ENCODE data around the gene GRK5. TPM values are rescaled to one million over a fixed set of nuclear protein-coding genes. Genes with fewer than 3 reads are reported as not detected.

Gene GRK5
- total and polyA plus RNA-seq, 4 donors = 18.5 to 43.1 (median 40.3) TPM

GRCh38 chr10:119323085-119324016, 116.0 kb downstream of the GRK5 start:
- no peak for TF ChIP-seq CTCF (IDR thresholded peaks at IDR 0.05; ENCODE audit: control extremely low read depth, extremely low read depth)
- DNase-seq = peak in 2 of 3 donors; percentile 38 to 59
- no peak for ATAC-seq (ENCODE audit: insufficient read depth, low FRiP score)
- H3K9ac ChIP-seq (ENCODE audit: insufficient read depth in 1 of 2, low read length in 2 of 2) = no peak overlapping the region
- H3K27me3 ChIP-seq (ENCODE audit: control insufficient read depth in 3 of 3, insufficient read depth in 3 of 3, low read length in 2 of 3) = no peaks in the 10 kb centered on the region
- H3K4me1 ChIP-seq (ENCODE audit: control insufficient read depth in 5 of 5, insufficient read depth in 5 of 5, low read length in 5 of 5) = peaks cover 0 to 36% (median 5%) of the 10 kb centered on the region in 5 donors
- H3K9me3 ChIP-seq (ENCODE audit: control insufficient read depth in 4 of 4, insufficient read depth in 3 of 4, low read length in 3 of 4) = peaks cover 0 to 2% (median 0%) of the 10 kb centered on the region in 4 donors
- H3K36me3 ChIP-seq (ENCODE audit: control insufficient read depth in 4 of 4, insufficient read depth in 4 of 4, low read length in 4 of 4) = peaks cover 0 to 22% (median 6%) of the 10 kb centered on the region in 4 donors
- H3K4me3 ChIP-seq = no peak overlapping the region
- WGBS, 2 donors = 77 to 85% methylated on average over 16 of the region's 16 CpGs
- peak overlapping the region in 1 of 2 donors; percentile 10 for H3K27ac ChIP-seq (ENCODE audit: low read depth in 1 of 2, low read length in 1 of 2)

- Histone ChIP-seq H3K4me1 (ENCODE audit: control insufficient read depth in 5 of 5, insufficient read depth in 5 of 5, low read length in 5 of 5) (peaks cover 0 to 19% (median 5%) of the 10 kb centered on the region in 5 donors), H3K4me3 (no peak overlapping the region), H3K36me3 (ENCODE audit: control insufficient read depth in 4 of 4, insufficient read depth in 4 of 4, low read length in 4 of 4) (peaks cover 0 to 22% (median 10%) of the 10 kb centered on the region in 4 donors), H3K27me3 (ENCODE audit: control insufficient read depth in 3 of 3, insufficient read depth in 3 of 3, low read length in 2 of 3) (no peaks in the 10 kb centered on the region), H3K27ac (ENCODE audit: low read depth in 1 of 2, low read length in 1 of 2) (no peak overlapping the region), H3K9ac (ENCODE audit: insufficient read depth in 1 of 2, low read length in 2 of 2) (no peak overlapping the region), H3K9me3 (ENCODE audit: control insufficient read depth in 4 of 4, insufficient read depth in 3 of 4, low read length in 3 of 4) (no peaks in the 10 kb centered on the region)
- DNase-seq (no peak), ATAC-seq (ENCODE audit: insufficient read depth, low FRiP score) (no peak)
- TF ChIP-seq CTCF (IDR thresholded peaks at IDR 0.05; ENCODE audit: control extremely low read depth, extremely low read depth) = no peak
- WGBS, 2 donors = 86 to 92% methylated on average over 3 of the region's 3 CpGs
These were observed 117.8 kb downstream of the GRK5 start for GRCh38 chr10:119325131-119325530.

GRCh38 chr10:119326167-119326566, 118.8 kb downstream of the GRK5 start:
- H3K4me1 ChIP-seq (ENCODE audit: control insufficient read depth in 5 of 5, insufficient read depth in 5 of 5, low read length in 5 of 5) = peaks cover 0 to 18% (median 5%) of the 10 kb centered on the region in 5 donors
- H3K9ac ChIP-seq (ENCODE audit: insufficient read depth in 1 of 2, low read length in 2 of 2) = no peak overlapping the region
- H3K27me3 ChIP-seq (ENCODE audit: control insufficient read depth in 3 of 3, insufficient read depth in 3 of 3, low read length in 2 of 3) = no peaks in the 10 kb centered on the region
- DNase-seq = no peak
- H3K4me3 ChIP-seq = no peak overlapping the region
- TF ChIP-seq CTCF (IDR thresholded peaks at IDR 0.05; ENCODE audit: control extremely low read depth, extremely low read depth) = no peak
- H3K36me3 ChIP-seq (ENCODE audit: control insufficient read depth in 4 of 4, insufficient read depth in 4 of 4, low read length in 4 of 4) = peaks cover 0 to 18% (median 9%) of the 10 kb centered on the region in 4 donors
- WGBS, 2 donors = 88% methylated on average over 10 of the region's 10 CpGs
- no peak overlapping the region for H3K27ac ChIP-seq (ENCODE audit: low read depth in 1 of 2, low read length in 1 of 2)
- no peaks in the 10 kb centered on the region for H3K9me3 ChIP-seq (ENCODE audit: control insufficient read depth in 4 of 4, insufficient read depth in 3 of 4, low read length in 3 of 4)
- no peak for ATAC-seq (ENCODE audit: insufficient read depth, low FRiP score)

Measured in lung (tissue), 12 donors.